ENCODE measurements around the gene TDRD7.
A peak's percentile ranks its signal among the peaks of the same experiment; 100 is the strongest.

Gene TDRD7

DNA sequence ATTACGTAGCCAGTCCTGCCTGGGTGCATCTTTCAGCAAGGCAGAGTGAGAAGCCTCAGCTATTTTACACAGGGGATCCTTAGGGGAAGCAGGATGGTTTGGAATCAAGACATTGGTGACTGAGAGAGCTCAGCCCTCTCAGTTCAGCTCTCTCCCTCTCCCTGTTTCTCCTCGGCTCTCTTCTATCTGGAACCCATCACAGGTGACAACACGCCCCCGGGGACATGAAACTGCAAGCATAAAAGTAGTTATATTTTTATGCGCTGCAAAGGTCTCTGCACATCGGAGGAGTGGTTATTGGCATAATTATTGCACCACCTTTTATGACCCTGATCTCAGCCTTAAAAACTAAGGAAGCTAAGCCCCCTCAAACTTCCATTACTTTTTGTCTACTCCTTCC, 103.8 kb downstream of the TDRD7 start:
- H3K9me3 ChIP-seq, result no peaks in the 10 kb centered on the region
- TF ChIP-seq, protein P1, sequence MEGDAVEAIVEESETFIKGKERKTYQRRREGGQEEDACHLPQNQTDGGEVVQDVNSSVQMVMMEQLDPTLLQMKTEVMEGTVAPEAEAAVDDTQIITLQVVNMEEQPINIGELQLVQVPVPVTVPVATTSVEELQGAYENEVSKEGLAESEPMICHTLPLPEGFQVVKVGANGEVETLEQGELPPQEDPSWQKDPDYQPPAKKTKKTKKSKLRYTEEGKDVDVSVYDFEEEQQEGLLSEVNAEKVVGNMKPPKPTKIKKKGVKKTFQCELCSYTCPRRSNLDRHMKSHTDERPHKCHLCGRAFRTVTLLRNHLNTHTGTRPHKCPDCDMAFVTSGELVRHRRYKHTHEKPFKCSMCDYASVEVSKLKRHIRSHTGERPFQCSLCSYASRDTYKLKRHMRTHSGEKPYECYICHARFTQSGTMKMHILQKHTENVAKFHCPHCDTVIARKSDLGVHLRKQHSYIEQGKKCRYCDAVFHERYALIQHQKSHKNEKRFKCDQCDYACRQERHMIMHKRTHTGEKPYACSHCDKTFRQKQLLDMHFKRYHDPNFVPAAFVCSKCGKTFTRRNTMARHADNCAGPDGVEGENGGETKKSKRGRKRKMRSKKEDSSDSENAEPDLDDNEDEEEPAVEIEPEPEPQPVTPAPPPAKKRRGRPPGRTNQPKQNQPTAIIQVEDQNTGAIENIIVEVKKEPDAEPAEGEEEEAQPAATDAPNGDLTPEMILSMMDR (IDR thresholded peaks at IDR 0.05; ENCODE audit: low read depth, low read length), result no peak
- H3K4me1 ChIP-seq, result peaks cover 44% of the 10 kb centered on the region
- no peaks in the 10 kb centered on the region for H3K27me3 ChIP-seq
- no peak for DNase-seq
- peaks cover 91% of the 10 kb centered on the region for H3K36me3 ChIP-seq
- H3K4me3 ChIP-seq (ENCODE audit: low read depth, low read length), result no peak overlapping the region

DNA sequence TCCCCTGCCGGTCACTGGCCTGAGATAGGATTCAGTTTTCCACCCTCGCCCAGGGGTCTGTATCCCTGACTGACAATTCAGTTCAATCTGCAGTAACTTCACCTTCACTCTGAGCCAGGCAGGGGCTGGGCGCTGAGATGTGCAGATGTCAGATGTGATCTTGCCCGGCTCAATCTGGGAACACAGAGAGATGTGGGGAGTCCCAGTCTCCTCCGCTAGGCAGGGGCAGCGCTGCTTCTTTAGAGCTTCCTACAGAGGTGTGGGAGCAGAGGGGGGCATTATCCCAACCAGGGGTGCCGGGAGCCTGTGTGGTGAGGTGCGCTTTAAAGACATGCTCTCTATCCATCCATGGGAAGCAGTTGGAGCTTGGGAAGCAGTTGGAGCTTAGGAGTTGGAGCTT, 104.2 kb downstream of the TDRD7 start:
- no peak overlapping the region for H3K4me3 ChIP-seq (ENCODE audit: low read depth, low read length)
- DNase-seq, result no peak
- H3K4me1 ChIP-seq, result peaks cover 44% of the 10 kb centered on the region
- TF ChIP-seq, protein P1 (IDR thresholded peaks at IDR 0.05; ENCODE audit: low read depth, low read length), result no peak
- H3K36me3 ChIP-seq, result peaks cover 91% of the 10 kb centered on the region
- no peaks in the 10 kb centered on the region for H3K9me3 ChIP-seq
- no peaks in the 10 kb centered on the region for H3K27me3 ChIP-seq

DNA sequence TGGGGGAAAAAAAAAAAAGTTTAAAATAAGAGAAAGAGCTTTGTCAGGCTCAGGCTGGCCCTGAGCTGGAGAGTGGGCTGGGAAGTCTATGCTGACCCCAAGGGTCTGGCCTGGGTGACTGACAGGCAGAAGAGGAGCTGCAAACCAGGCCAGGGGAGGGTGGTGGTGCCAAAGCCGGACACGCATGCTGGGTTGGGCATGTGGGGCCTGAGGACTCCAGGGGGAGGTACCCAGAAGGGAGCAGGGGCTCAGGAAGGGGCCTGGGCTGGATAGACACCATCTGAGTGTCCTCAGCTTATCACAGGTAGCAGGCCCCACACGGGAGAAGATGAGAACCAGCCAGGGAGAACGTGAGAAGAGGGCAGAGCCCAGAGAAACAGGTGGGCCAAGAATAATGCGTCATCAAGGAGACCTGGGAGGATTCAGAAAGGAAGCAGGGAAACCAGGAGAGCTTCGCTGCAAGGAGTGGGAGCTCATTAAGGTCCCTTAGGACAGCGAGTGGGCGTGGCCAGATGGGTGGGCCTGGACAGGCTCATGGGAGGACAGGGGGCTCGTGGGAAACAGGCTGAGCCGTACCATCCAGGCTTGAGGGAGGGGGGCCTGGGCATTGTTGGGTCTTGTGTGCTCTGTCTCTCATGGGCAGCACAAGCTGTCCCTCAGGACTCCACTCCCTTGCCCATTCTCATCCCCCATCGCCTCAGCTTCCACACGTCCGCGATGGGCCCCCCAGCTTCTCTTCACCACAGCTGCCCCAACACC, 105.6 kb downstream of the TDRD7 start:
- peaks cover 92% of the 10 kb centered on the region for H3K36me3 ChIP-seq
- no peaks in the 10 kb centered on the region for H3K27me3 ChIP-seq
- no peak overlapping the region for H3K4me3 ChIP-seq (ENCODE audit: low read depth, low read length)
- H3K9me3 ChIP-seq, result no peaks in the 10 kb centered on the region
- peak; percentile 69 for DNase-seq
- peaks cover 48% of the 10 kb centered on the region for H3K4me1 ChIP-seq
- TF ChIP-seq, protein P1 (IDR thresholded peaks at IDR 0.05; ENCODE audit: low read depth, low read length), result no peak

DNA sequence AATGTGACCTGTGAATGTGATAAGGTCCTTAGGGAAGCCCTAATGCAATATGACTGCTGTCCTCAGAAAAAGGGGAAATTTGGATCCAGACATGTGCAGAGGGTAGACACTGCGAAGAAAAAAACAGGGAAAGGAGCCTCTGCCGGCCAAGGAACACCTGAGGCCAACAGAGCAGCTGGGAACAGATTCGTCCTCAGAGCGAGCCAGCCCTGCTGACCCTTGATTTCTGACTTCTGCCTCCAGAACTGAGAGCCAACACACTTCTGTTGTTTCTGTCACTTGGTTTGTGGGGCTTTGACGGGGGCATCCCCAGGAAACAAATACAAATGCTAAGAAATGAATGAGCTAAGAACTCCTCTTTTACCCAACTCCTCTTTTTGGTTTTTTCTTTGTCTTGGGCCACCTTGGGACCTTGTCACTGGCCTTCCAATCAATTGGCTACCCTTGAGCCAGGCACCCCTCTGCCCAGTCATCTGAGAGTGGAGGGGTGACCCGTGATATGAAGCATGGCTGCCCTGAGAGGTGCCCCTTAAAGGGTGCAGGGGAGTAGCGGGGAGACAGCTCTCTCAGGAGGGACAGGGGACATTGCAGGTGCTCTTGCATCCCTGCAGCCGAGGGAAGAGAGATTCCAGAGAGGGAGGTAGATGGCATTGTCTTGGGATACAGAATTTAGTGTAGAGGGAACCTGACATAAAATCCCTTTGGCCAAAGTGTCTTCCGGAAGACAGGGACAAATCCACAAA, 106.4 kb downstream of the TDRD7 start:
- DNase-seq, result no peak
- Histone ChIP-seq H3K9me3 (no peaks in the 10 kb centered on the region), H3K27me3 (no peaks in the 10 kb centered on the region), H3K36me3 (peaks cover 93% of the 10 kb centered on the region), H3K4me3 (ENCODE audit: low read depth, low read length) (no peak overlapping the region), H3K4me1 (peaks cover 44% of the 10 kb centered on the region)
- TF ChIP-seq, protein P1 (IDR thresholded peaks at IDR 0.05; ENCODE audit: low read depth, low read length), result no peak

DNA sequence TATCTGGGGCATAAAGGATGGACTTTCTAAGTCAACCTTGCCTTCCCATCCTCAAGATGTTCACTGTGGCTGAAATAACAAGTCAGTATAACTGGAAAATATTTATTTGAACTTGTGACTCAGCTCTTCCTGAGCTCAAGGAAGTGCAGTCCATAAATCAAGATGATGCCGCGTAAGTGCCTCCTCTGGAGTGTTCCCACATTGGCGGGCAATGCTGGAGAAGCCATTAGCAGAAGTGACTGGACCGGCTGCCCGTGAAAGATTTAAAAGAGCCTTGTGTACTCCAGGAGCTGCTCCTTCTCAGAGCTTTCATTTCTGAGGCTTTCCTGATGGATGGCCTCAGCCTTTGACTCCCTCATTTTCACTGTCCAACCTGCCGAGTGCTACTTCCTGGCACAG, 107.0 kb downstream of the TDRD7 start:
- Histone ChIP-seq H3K9me3 (no peaks in the 10 kb centered on the region), H3K36me3 (peaks cover 92% of the 10 kb centered on the region), H3K4me3 (ENCODE audit: low read depth, low read length) (no peak overlapping the region), H3K4me1 (peaks cover 45% of the 10 kb centered on the region), H3K27me3 (no peaks in the 10 kb centered on the region)
- TF ChIP-seq, protein P1 (IDR thresholded peaks at IDR 0.05; ENCODE audit: low read depth, low read length), result no peak
- DNase-seq, result no peak

DNA sequence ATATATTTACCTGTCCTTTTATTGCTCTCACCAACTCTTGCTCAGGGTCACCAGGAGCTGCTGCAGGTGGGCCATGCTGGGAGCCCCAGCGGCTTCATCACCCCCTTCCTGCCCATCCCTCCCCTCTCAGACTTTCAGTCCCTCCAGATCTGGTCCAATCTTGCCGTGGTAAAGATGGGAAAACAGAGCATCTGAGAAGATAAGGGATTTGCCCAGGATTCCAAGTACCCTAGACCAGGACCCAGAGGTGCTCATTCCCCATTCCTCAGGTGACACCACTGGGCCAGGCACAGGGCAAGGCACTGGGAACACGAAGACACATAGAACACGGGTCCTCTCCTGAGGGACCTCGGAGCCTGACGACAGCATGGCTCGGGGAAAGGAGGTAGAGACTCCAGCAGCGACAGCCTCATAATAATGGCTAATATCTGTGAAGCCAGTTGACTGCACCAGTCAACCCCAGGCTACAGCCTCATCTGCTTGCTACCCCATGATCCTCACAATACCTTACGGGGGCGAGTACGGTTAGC, 107.6 kb downstream of the TDRD7 start:
- H3K4me3 ChIP-seq (ENCODE audit: low read depth, low read length), result no peak overlapping the region
- TF ChIP-seq, protein P1 (IDR thresholded peaks at IDR 0.05; ENCODE audit: low read depth, low read length), result no peak

More for the DNA sequence above, 107.6 kb downstream of the TDRD7 start:
- DNase-seq, result no peak
- no peaks in the 10 kb centered on the region for H3K9me3 ChIP-seq
- H3K4me1 ChIP-seq, result peaks cover 49% of the 10 kb centered on the region
- no peaks in the 10 kb centered on the region for H3K27me3 ChIP-seq
- H3K36me3 ChIP-seq, result peaks cover 95% of the 10 kb centered on the region

Measured in BE2C (cell line).